GM12873 (cell line): ENCODE data around the gene KLHL3.

Experiments used
- TF ChIP-seq, protein P1 (sequence below): IDR thresholded peaks from 2 replicates; pipeline ENCODE4 v1.5.1; 2012; ENCODE audit warnings: low read depth, mild to moderate bottlenecking, moderate library complexity, low read length, control low read depth; ENCODE audit not compliant: insufficient read depth; ENCODE audit errors: missing control alignments

The KLHL3 gene

DNA sequence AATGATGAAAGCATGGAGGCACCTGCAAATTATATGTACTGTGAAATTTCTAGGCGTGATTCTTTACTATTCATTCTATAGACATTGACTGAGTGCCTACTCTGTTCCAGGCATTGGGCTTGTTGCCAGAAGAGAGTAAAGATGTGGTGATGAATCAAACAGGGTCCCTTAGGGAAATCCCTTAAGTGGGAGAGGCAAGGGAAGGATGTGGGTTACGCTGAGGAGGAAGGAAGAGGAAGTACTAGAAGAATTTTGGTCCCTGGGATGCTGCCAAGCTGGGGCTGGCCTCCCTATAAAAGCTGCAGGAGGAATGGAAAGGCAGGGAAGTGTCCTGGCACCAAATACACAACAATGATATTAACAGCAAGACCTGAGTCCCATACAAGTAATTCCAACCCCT lies 160.0 kb downstream of the KLHL3 start:
- TF ChIP-seq, protein P1, sequence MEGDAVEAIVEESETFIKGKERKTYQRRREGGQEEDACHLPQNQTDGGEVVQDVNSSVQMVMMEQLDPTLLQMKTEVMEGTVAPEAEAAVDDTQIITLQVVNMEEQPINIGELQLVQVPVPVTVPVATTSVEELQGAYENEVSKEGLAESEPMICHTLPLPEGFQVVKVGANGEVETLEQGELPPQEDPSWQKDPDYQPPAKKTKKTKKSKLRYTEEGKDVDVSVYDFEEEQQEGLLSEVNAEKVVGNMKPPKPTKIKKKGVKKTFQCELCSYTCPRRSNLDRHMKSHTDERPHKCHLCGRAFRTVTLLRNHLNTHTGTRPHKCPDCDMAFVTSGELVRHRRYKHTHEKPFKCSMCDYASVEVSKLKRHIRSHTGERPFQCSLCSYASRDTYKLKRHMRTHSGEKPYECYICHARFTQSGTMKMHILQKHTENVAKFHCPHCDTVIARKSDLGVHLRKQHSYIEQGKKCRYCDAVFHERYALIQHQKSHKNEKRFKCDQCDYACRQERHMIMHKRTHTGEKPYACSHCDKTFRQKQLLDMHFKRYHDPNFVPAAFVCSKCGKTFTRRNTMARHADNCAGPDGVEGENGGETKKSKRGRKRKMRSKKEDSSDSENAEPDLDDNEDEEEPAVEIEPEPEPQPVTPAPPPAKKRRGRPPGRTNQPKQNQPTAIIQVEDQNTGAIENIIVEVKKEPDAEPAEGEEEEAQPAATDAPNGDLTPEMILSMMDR: no peak

DNA sequence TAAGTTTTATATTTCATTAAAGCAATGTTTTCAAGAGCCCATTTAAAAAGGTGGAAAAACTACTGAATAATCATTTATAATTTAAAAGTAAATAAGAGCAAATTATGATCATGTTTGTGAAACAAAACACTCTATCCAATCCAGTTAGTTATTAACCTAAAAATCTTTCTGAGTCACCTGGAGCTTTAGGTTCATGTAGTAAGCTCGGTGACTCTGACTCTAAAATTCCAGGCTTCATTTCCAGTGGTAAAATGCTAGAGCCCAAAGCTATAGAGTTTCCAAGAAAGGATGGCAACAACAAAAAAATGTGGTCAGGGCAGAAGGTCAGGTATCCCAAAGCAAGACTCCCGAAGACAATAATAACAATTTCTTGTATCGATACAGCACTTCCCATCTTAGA lies 160.7 kb downstream of the KLHL3 start:
- TF ChIP-seq, protein P1: no peak

DNA sequence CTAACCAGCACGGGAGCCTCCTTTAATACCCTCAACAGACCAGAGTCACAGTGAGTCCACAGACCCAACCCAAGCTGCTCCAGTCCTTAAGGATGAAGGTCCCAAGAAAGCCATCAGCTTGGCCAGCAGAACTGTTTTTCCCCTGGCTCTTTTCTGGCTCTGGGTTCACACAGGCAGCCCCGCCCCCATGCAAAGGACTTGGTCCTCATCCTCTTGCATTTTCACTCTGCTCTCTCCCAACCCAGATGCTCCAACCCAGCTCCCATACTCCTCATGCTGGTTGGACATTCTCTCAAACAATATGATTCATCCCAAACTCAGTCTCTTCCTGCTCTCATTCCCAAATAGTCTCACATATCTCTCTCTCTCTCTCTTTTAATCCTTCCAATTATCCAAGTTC lies 162.5 kb downstream of the KLHL3 start:
- TF ChIP-seq, protein P1: no peak

DNA sequence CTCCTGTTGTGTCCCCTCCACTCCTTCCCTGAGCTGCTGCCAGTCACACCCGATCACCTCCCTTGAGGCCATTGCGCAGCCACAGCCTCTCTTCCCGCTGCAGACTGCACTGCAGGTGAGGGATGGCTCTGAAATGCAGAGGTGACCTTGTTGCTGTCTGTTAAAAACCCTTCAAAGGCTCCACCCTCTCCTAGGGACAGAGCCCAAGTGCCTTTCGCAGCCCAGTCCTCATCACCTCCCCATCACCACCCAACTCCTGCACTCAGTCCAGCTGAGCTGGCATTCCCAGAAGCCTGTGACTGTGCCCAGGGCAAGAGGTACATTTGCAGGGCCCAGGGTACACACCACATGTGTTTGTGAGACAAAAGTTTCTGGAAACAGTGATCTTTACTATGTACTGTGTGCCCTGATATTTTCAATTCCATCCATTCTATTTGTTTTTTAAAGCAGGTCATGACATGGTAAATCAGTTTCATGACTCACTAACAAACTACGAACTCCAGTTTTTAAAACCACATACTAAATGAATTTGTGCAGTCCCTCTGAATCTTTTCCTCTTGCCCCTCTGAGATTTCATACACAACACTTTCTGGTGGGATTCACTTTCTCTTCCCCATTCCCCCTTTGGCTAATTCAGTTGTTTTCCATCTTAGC lies 163.7 kb downstream of the KLHL3 start:
- TF ChIP-seq, protein P1: no peak

DNA sequence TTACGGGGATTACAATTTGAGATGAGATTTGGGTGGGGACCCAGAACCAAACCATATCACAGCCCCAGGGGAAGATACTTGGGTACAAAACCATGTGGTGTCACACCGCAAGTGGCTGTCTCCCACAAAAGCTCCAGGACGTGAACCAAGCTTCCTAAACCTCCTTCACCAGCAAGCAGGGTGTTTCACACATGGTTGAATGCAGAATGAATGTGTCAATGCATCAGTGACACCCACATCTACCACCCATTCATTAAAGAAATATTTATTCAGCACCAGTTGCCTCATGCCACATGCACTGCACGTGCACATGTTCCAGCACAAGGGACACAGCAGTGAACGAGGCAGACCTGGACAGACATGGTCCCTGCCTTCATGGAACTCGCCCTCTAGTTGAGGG lies 165.8 kb downstream of the KLHL3 start:
- TF ChIP-seq, protein P1: no peak
